ENCODE data around the gene TNS1. TPM values are rescaled to one million over a fixed set of nuclear protein-coding genes. Genes with fewer than 3 reads are reported as not detected.

The TNS1 gene
- total and polyA plus RNA-seq, 9 of the 15 experiments (the other 6 are each of a cell fraction or from before 2014, with no cell fraction given) = 0.13 to 2.7 (median 0.77) TPM

- TF ChIP-seq ZNF592 (IDR thresholded peaks at IDR 0.05) = peak; percentile 77
- no peak for TF ChIP-seq ATF1 (CRISPR knock-in tag; IDR thresholded peaks at IDR 0.05)
- TF ChIP-seq ATF1 (tag; IDR thresholded peaks at IDR 0.05) = peak; percentile 72
- peak; percentile 60 for TF ChIP-seq CREM (IDR thresholded peaks at IDR 0.05; ENCODE audit: low read depth)
- peak in 1 of 3 experiments; percentile 11 for TF ChIP-seq YY1 (IDR thresholded peaks at IDR 0.05; ENCODE audit: borderline replicate concordance in 1 of 3, control insufficient read depth in 1 of 3, extremely low read depth in 1 of 3, insufficient read depth in 3 of 3, insufficient read length in 1 of 3, insufficient replicate concordance in 2 of 3, low read depth in 1 of 3, low read length in 2 of 3)
- TF ChIP-seq PRDM10 (IDR thresholded peaks at IDR 0.05; ENCODE audit: partially characterized antibody) = peak; percentile 74
- TF ChIP-seq RREB1 (CRISPR knock-in tag; IDR thresholded peaks at IDR 0.05) = no peak
- peak; percentile 87 for TF ChIP-seq ESRRA (IDR thresholded peaks at IDR 0.05; ENCODE audit: borderline replicate concordance, low read depth)
- peak; percentile 39; the same call in 1 of the 2 replicates for TF ChIP-seq MTA2 (IDR thresholded peaks at IDR 0.05; ENCODE audit: low read depth)
- peak; percentile 63; the same call in 1 of the 2 replicates for TF ChIP-seq DMBX1 (CRISPR knock-in tag; IDR thresholded peaks at IDR 0.05; ENCODE audit: borderline replicate concordance)
- TF ChIP-seq CHD1 (IDR thresholded peaks at IDR 0.05; ENCODE audit: low read length) = no peak
- no peak for TF ChIP-seq TCFL5 (CRISPR knock-in tag; conservative IDR thresholded peaks at IDR 0.05)
- TF ChIP-seq SMARCB1 (IDR thresholded peaks at IDR 0.05; ENCODE audit: insufficient read length, low read depth) = no peak
Measured at GRCh38 chr2:217827430-217828201, 175.2 kb downstream of the TNS1 start (continued).

Data from K562 (cell line).